NT2/D1 (cell line): ENCODE data around the gene WDR48.

ENCODE experiments used
- SUZ12 ChIP-seq: IDR thresholded peaks from 2 replicates; pipeline ENCODE4 v1.6.1; 2011; ENCODE audit not compliant: insufficient read length, insufficient read depth; ENCODE audit errors: extremely low read depth
- YY1 ChIP-seq: IDR thresholded peaks from 2 replicates; pipeline ENCODE4 v1.6.1; 2011; ENCODE audit not compliant: insufficient read length, insufficient read depth
- ZNF274 ChIP-seq: IDR thresholded peaks from 2 replicates; pipeline ENCODE4 v1.6.1; 2011; ENCODE audit warnings: mild to moderate bottlenecking, low read depth, low read length

GRCh38 chr3:39146083-39146501 lies 94.3 kb downstream of the WDR48 start:
- TF ChIP-seq YY1 (no peak), ZNF274 (no peak), SUZ12 (no peak)
